Fibroblast of mammary gland (primary cell): Measurements from ENCODE around the gene PPP2R5B.

ENCODE experiments used
- DNase-seq: peaks from one replicate; pipeline ENCODE4 v3.0.0-alpha.2; 2010; ENCODE audit warnings: low read depth
- H3K4me3 ChIP-seq: 2 replicates; pipeline ENCODE4 v1.5.1; 2011; ENCODE audit warnings: low read depth, mild to moderate bottlenecking, low read length, moderate library complexity; ENCODE audit not compliant: control insufficient read depth
- CTCF ChIP-seq: conservative IDR thresholded peaks from 2 replicates; pipeline ENCODE4 v1.5.1; 2011; ENCODE audit warnings: low read depth, low read length, inconsistent platforms; ENCODE audit not compliant: control insufficient read depth, insufficient read depth

The PPP2R5B gene

GRCh38 chr11:64933213-64933934 lies 8.9 kb downstream of the PPP2R5B start:
- H3K4me3 ChIP-seq, result no peak overlapping the region
- no peak for TF ChIP-seq CTCF
- DNase-seq, result no peak

- H3K4me3 ChIP-seq, result no peak overlapping the region
- DNase-seq, result no peak
- TF ChIP-seq CTCF, result no peak
Measured at GRCh38 chr11:64933935-64934681, 9.6 kb downstream of the PPP2R5B start.

- no peak for DNase-seq
- H3K4me3 ChIP-seq, result no peak overlapping the region
- TF ChIP-seq CTCF, result no peak
Measured at GRCh38 chr11:64934682-64935358, 10.3 kb downstream of the PPP2R5B start.

- TF ChIP-seq CTCF, result no peak
- no peak within 1 kb of the TSS for H3K4me3 ChIP-seq
- DNase-seq, result peak; percentile 11
Measured at GRCh38 chr11:64935359-64936081, 11.0 kb downstream of the PPP2R5B start, which contains the start of gene GPHA2. GPHA2 (minus strand) TSS chr11:64935893; CDS start chr11:64935460, 433 bp downstream.

- no peak for DNase-seq
- H3K4me3 ChIP-seq, result no peak overlapping the region
- TF ChIP-seq CTCF, result no peak
Measured at GRCh38 chr11:64936539-64936938, 12.1 kb downstream of the PPP2R5B start.

- TF ChIP-seq CTCF, result no peak
- H3K4me3 ChIP-seq, result no peak overlapping the region
- DNase-seq, result peak; percentile 28
Measured at GRCh38 chr11:64947208-64947814, 22.8 kb downstream of the PPP2R5B start.
